Posterior vena cava (tissue), 2 donors: ENCODE data around the gene ATG10. TPM values are rescaled to one million over a fixed set of nuclear protein-coding genes. Genes with fewer than 3 reads are reported as not detected.

Source experiments
- DNase-seq: peaks from one replicate; pipeline ENCODE4 v3.0.0-alpha.2; 2020; ENCODE audit warnings: low spot score
- intact Hi-C, 2 donors: fragments of 100-400 bp; cut with DNase I; formaldehyde crosslinking; loops; one replicate each; pipeline versions ENCODE4 v1.14.1 to v1.14.2; 2022 to 2023
- total RNA-seq, 2 donors: library from RNA; stranded (reverse); fragmentation: NEBNext Ultra II Directional; extraction: Animal tissue kit (Norgen Biotek cat#: 25700); gene quantifications; one replicate each; pipeline ENCODE4 v1.2.1, GENCODE V29; 2021
- donor health status: DM: yes; HTN: yes; CAD: no.
- donor health status: DM: yes; HTN: yes; CAD: no.

The ATG10 gene
- total RNA-seq, 2 donors from 2014 or later = 6.8 to 9.8 TPM

GRCh38 chr5:82285206-82285605 is 313.4 kb downstream of the ATG10 start:
- no peak for DNase-seq
- intact Hi-C loops = no loop called here

- intact Hi-C loops = no loop called here
- DNase-seq = no peak
Observed at GRCh38 chr5:82287625-82288024, 315.8 kb downstream of the ATG10 start.

DNA sequence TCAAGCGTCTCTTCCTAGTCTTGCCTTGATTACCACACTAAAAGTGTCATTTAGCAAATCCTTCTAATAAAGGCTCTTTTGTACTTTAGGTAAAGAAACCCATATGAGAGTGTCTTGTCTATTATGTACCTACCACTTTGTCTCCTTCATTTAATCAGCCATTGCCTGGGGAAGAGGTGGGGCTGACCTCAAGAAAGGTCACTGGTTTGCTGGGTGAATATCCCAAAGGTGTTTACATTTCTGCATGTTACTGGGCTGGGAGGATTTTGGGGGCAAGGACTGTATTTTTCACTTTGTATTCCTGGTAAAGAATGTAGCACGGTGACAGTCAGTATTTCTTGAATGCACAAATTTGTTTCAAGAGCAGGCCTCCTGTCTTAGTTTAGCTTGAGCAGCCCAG is 318.2 kb downstream of the ATG10 start:
- intact Hi-C loops = no loop called here

DNA sequence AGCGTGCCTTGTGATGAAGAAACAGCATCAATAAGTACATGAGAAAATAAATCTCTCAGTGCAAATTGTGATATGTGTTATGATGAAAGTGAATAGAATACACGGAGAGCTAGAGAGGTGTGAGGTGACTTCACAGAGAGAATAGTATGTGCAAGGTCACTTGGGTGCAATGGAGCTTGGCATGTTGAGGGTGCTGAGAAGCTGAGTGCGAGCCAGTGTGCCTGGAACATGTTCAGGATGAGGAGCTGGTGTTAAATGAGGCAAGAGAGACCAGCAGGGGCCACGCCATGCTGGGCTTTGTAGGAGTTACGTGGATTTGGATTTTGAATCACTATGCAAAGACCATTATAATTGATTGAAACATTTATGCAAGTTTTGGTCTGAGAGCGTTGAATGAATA is 319.1 kb downstream of the ATG10 start:
- intact Hi-C loops = no loop called here
- DNase-seq = no peak

More for the DNA sequence above, 318.2 kb downstream of the ATG10 start:
- no peak for DNase-seq

DNA sequence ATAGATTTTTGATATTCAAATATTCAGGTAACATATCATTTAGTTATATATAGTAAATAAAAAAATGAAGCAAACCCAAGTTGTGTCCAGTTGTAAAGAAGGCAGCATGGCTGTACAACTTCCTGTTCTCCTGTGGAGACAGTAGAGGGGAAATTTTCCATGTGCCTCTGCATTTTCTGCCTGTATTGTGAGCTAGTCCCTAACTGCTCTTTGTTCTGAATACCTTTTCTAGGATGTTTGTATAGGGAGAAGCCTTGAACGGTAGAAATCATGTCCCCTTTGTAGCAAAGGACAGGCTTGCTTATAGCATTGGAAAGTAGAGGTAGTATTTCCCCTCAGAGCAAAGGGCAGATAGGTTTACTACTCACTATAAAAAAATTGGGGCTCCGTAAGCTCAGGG is 319.6 kb downstream of the ATG10 start:
- intact Hi-C loops = no loop called here

DNA sequence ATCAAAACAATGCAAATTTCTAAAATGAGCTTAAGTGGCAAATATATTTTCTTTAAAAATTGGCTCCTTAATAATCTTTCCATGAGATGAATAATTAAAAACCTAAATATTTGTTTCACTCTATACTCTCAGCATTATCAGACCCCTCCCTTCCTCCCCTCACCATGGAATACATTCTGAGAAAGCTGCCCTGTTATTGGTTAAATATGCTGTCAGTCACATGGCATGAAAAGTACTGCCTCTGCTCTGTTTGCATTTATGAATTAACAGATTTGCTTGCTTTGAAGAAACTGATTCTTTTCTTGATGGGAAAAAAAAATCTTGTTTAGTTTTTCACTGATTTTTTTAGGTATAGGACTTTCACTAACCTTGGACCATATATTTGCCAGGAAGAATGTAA is 323.3 kb downstream of the ATG10 start:
- intact Hi-C loops = loop anchor here in 1 of 2 donors (5.0 kb wide), 1 partner anchor 267 kb away; no protein-coding TSS in a partner anchor
- DNase-seq = no peak

More for the DNA sequence above, 319.6 kb downstream of the ATG10 start:
- no peak for DNase-seq

GRCh38 chr5:82295959-82296531 is 324.2 kb downstream of the ATG10 start:
- no peak for DNase-seq
- intact Hi-C loops = loop anchor here in 1 of 2 donors (5.0 kb wide), 1 partner anchor 266 kb away; no protein-coding TSS in a partner anchor

DNA sequence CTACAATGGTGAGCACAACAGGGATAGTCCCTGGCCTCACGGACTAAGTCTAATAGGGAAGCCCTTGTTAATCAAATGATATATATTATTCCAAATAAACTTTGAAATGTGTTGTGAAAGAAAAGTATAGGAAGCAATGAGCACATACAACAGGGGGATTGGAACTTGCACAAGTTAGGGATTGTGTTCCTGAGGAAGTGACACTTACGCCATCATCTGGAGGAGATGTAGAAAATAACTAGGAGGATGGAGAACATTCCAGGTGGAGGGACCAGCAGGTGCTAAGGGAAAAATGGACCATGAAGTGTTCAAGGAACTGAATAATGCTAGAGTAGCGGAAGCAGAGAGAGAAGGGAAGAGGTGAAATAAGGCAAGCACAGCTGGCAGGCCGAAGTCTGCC is 325.1 kb downstream of the ATG10 start:
- no peak for DNase-seq
- intact Hi-C loops = loop anchor here in 1 of 2 donors (5.0 kb wide), 1 partner anchor 265 kb away; no protein-coding TSS in a partner anchor

DNA sequence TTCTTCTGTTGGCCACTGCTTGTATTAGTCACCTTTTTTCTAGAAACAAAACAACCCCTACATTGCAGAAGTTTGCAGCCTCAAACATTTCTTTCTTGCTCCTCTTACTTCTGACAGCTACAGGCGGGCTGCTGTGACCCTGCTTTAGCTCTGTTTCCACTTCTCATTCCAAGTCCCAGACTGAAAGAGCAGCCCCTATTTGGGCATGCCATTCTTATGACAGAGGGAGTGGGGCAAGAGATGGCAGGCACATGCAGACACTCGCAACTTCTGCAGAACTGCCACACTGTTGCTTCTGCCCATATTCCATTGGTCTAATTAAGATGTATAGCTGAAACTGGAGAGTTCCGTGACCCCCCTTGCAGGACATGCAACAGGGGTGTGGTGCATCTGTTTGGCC is 325.9 kb downstream of the ATG10 start:
- no peak for DNase-seq
- intact Hi-C loops = loop anchor here in 1 of 2 donors (5.0 kb wide), 1 partner anchor 265 kb away; no protein-coding TSS in a partner anchor

DNA sequence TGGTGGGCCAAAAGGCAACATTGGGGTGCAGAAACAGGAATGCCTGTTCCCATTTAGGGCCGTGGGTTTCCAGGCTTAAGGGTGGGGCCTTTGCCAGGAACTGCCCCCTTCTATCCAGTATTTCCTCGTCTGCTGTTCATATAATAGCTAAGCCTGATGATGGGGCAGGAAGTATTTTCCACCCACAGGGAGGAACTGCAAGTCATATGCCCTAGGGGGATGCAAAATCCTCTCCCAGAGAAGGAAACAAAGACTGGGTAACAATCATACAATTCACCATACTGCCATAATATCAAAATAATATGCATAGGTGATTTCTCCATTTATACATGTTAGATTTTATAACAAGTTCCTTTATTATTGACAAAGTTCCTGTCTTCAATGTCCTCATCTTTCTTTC is 326.8 kb downstream of the ATG10 start:
- intact Hi-C loops = loop anchor here in 1 of 2 donors (5.0 kb wide), 1 partner anchor 264 kb away; no protein-coding TSS in a partner anchor
- no peak for DNase-seq

DNA sequence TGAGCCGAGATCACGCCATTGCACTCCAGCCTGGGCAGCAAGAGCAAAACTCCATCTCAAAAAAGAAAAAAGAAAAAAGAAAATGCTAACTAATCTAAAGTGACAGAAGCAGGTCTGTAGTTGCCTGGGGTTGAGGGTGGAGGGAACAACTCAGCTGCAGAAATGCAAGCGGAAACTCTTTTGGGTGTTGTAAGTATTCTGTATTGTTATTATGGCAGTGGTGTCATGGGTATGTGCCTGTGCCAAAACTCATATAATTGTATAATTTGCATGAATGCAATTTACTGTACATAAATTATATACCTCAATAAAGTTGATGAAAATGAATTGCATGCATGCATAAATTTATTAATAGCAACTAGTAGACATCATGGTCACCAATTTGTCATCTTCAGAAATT is 329.4 kb downstream of the ATG10 start:
- no peak for DNase-seq
- intact Hi-C loops = no loop called here

Other genes starting within 250 kb of the ATG10 start
- gene SSBP2, start 220.9 kb upstream of the ATG10 start, total RNA-seq = 10 to 100 TPM; 68.7 to 88.6 TPM